K562 (cell line): ENCODE measurements around the gene IL31. TPM values are rescaled to one million over a fixed set of nuclear protein-coding genes. Genes with fewer than 3 reads are reported as not detected.

Experiments
- ATAC-seq: fragments of 200-7000 bp; cut with Tn5 transposase; 3 replicates; pipeline ENCODE4 v1.9.1; 2020; ENCODE audit warnings: moderate library complexity
- BruUV-seq: library from RNA; stranded (reverse); fragments of 400-500 nt; replicated peaks from 2 replicates; lab custom pipeline; 2021; lab: Mats Ljungman, UMichigan
- CTCF ChIA-PET: fragments of 300-600 bp; formaldehyde crosslinking; extraction: SDS; loops from one replicate; lab custom pipeline; 2021; ENCODE audit warnings: low intra/inter-chr PET ratio; lab: Yijun Ruan, JAX
- POLR2A ChIA-PET: fragments of 300-600, 350-650 bp; sonication (Branson Sonifier 250); formaldehyde crosslinking; extraction: SDS; loops from one replicate; lab custom pipeline; 2021; ENCODE audit warnings: antibody characterized with exemption, inconsistent platforms; lab: Yijun Ruan, JAX
- DNase-seq, 4 experiments: peaks; one replicate each; pipeline versions ENCODE4 v3.0.0 to v3.0.0-alpha.2; 2011 to 2018; ENCODE audit warnings: low spot score in 3 of 4, mixed read lengths in 3 of 4; ENCODE audit errors: extremely low read depth in 1 of 4
- FAIRE-seq: peaks from 2 replicates; lab custom pipeline; 2011; peaks lifted over from hg19 to GRCh38; lab: Jason Lieb, UNC
- H2AFZ ChIP-seq: 2 replicates; pipeline ENCODE4 v1.6.0; 2011; ENCODE audit warnings: low read depth, low read length, control low read depth, inconsistent platforms
- H3K27ac ChIP-seq: fragments of 200-600 bp; 3 replicates; pipeline ENCODE4 v1.8.0; 2011; ENCODE audit warnings: low read depth, mild to moderate bottlenecking, control low read depth, inconsistent platforms, low read length, moderate library complexity, mixed read lengths; ENCODE audit errors: extremely low read depth
- H3K27me3 ChIP-seq, 2 experiments: fragments of 300-600 bp in 1 of 2; 2 replicates in 1 of 2; 3 replicates in 1 of 2; pipeline versions ENCODE4 v1.6.0 to v1.8.0; 2011; ENCODE audit warnings: inconsistent platforms in 2 of 2, low read length in 2 of 2, mild to moderate bottlenecking in 1 of 2, mixed read lengths in 1 of 2, moderate library complexity in 1 of 2; ENCODE audit not compliant: control insufficient read depth in 2 of 2, insufficient read depth in 2 of 2
- H3K36me3 ChIP-seq: fragments of 300-600 bp; 3 replicates; pipeline ENCODE4 v1.8.0; 2011; ENCODE audit warnings: mild to moderate bottlenecking, low read length, inconsistent platforms; ENCODE audit not compliant: control insufficient read depth, insufficient read depth
- H3K4me1 ChIP-seq, 2 experiments: fragments of 200-600 bp in 1 of 2; replicated peaks in 1 of 2; 2 replicates in 1 of 2; 3 replicates in 1 of 2; pipeline versions ENCODE4 v1.5.1 to v1.8.0; 2011; ENCODE audit warnings: inconsistent platforms in 2 of 2, low read length in 2 of 2, mild to moderate bottlenecking in 1 of 2, mixed read lengths in 1 of 2, moderate library complexity in 1 of 2; ENCODE audit not compliant: control insufficient read depth in 2 of 2, insufficient read depth in 2 of 2
- H3K4me2 ChIP-seq: 2 replicates; pipeline ENCODE4 v1.6.1; 2011; ENCODE audit warnings: low read length, control low read depth, inconsistent platforms, mixed read lengths; ENCODE audit not compliant: insufficient read depth
- H3K4me3 ChIP-seq: fragments of 200-600 bp; sonication (generic), shearing (Covaris generic); 2 replicates; pipeline ENCODE4 v1.5.1; 2016; ENCODE audit warnings: control low read depth, inconsistent platforms
- H3K79me2 ChIP-seq: fragments of 200-600 bp; 3 replicates; pipeline ENCODE4 v1.8.0; 2011; ENCODE audit warnings: low read length, inconsistent platforms; ENCODE audit not compliant: control insufficient read depth, insufficient read depth
- H3K9ac ChIP-seq, 2 experiments: 2 replicates each; pipeline versions ENCODE4 v1.6.0 to v1.6.1; 2011; ENCODE audit warnings: low read depth in 2 of 2, low read length in 2 of 2, control low read depth in 1 of 2, inconsistent platforms in 1 of 2, mild to moderate bottlenecking in 1 of 2, mixed read lengths in 1 of 2; ENCODE audit not compliant: insufficient read depth in 1 of 2
- H3K9me1 ChIP-seq: one replicate; pipeline ENCODE4 v1.6.0; 2011; ENCODE audit warnings: inconsistent platforms, mild to moderate bottlenecking, low read length, moderate library complexity; ENCODE audit not compliant: control insufficient read depth, insufficient read depth
- H3K9me3 ChIP-seq: replicated peaks from 2 replicates; pipeline ENCODE4 v1.5.1; 2011; ENCODE audit warnings: low read depth, low read length, inconsistent platforms; ENCODE audit not compliant: control insufficient read depth, insufficient read depth
- H4K20me1 ChIP-seq: replicated peaks from 2 replicates; pipeline ENCODE4 v1.6.1; 2011; ENCODE audit warnings: low read length, inconsistent platforms, mixed read lengths; ENCODE audit not compliant: control insufficient read depth, insufficient read depth
- CBFB ChIP-seq: sonication (generic); formaldehyde crosslinking; IDR thresholded peaks from 2 replicates; pipeline ENCODE4 v1.4.0; 2020; ENCODE audit warnings: mild to moderate bottlenecking, missing genetic modification reagents
- DNMT1 ChIP-seq: fragments of 450-650 bp; IDR thresholded peaks from 2 replicates; pipeline ENCODE4 v1.6.1; 2016; ENCODE audit warnings: antibody characterized with exemption, mild to moderate bottlenecking
- ESRRA ChIP-seq: fragments of 450-650 bp; IDR thresholded peaks from 2 replicates; pipeline ENCODE4 v1.6.1; 2014; ENCODE audit warnings: low read depth, mild to moderate bottlenecking, moderate library complexity, borderline replicate concordance
- ESRRB ChIP-seq: fragments of 250-450 bp; sonication (Bioruptor Pico); IDR thresholded peaks from 2 replicates; pipeline ENCODE4 v1.5.0; 2020; ENCODE audit warnings: mild to moderate bottlenecking, moderate library complexity, borderline replicate concordance
- HNRNPUL1 ChIP-seq: fragments of 200-400 bp; formaldehyde crosslinking; IDR thresholded peaks from 2 replicates; pipeline ENCODE4 v1.6.1; 2017; ENCODE audit warnings: low read length
- MAFF ChIP-seq: IDR thresholded peaks from 2 replicates; pipeline ENCODE4 v1.6.1; 2012; ENCODE audit warnings: low read length, improper control_type of control experiment
- MCM3 ChIP-seq: fragments of 450-650 bp; IDR thresholded peaks from 2 replicates; pipeline ENCODE4 v1.6.1; 2016
- MCM5 ChIP-seq: fragments of 450-650 bp; IDR thresholded peaks from 2 replicates; pipeline ENCODE4 v1.6.1; 2016; ENCODE audit warnings: low read depth
- MYC ChIP-seq, 2 experiments: fragments of 250-450 bp in 1 of 2; sonication (Bioruptor Pico) in 1 of 2; IDR thresholded peaks; 2 replicates each; pipeline versions ENCODE4 v1.5.1 to v1.6.1; 2012 to 2021; ENCODE audit warnings: low read depth in 2 of 2, borderline replicate concordance in 1 of 2, improper control_type of control experiment in 1 of 2, low read length in 1 of 2, mild to moderate bottlenecking in 1 of 2, moderate library complexity in 1 of 2
- SMARCA5 ChIP-seq: fragments of 450-650 bp; IDR thresholded peaks from 2 replicates; pipeline ENCODE4 v1.6.1; 2016
- TAF1 ChIP-seq: IDR thresholded peaks from 2 replicates; pipeline ENCODE4 v1.6.1; 2011; ENCODE audit warnings: mild to moderate bottlenecking, low read length, moderate library complexity; ENCODE audit not compliant: insufficient read depth, control insufficient read depth, severe bottlenecking; ENCODE audit errors: extremely low read depth
- ZNF165 ChIP-seq: fragments of 250-450 bp; sonication (Bioruptor Pico); IDR thresholded peaks from 2 replicates; pipeline ENCODE4 v1.4.0; 2020; ENCODE audit warnings: borderline replicate concordance
- ZNF253 ChIP-seq: fragments of 250-450 bp; sonication (Bioruptor Pico); conservative IDR thresholded peaks from 2 replicates; pipeline ENCODE4 v1.6.1; 2021; ENCODE audit warnings: mild to moderate bottlenecking
- ZNF347 ChIP-seq: fragments of 450-650 bp; formaldehyde crosslinking; IDR thresholded peaks from 2 replicates; pipeline ENCODE4 v1.4.0; 2020; ENCODE audit warnings: low read depth, mild to moderate bottlenecking, moderate library complexity
- ZNF384 ChIP-seq: IDR thresholded peaks from 2 replicates; pipeline ENCODE4 v1.6.1; 2012; ENCODE audit warnings: low read depth, low read length, improper control_type of control experiment
- ZNF77 ChIP-seq: fragments of 250-450 bp; sonication (Bioruptor Pico); IDR thresholded peaks from 2 replicates; pipeline ENCODE4 v1.5.0; 2020
- WGBS: fragments of 100-300 bp; shearing (Covaris generic); methylation state at CpG from one replicate; pipeline ENCODE4 v1.1.6; 2016; ENCODE audit warnings: low coverage, mixed read lengths; ENCODE audit not compliant: insufficient coverage; ENCODE audit errors: missing lambda C conversion rate; 5-methylcytosine and 5-hydroxymethylcytosine counted together
- in situ Hi-C: fragments of 300-500 bp; cut with MboI; formaldehyde crosslinking; loops from 4 replicates; pipeline ENCODE4 v1.15.0; 2018; ENCODE audit warnings: inconsistent platforms, mixed read lengths
- intact Hi-C: fragments of 100-400 bp; cut with micrococcal nuclease; formaldehyde crosslinking; loops from 2 replicates; pipeline ENCODE4 v1.14.2; 2022
- polyA plus RNA-seq, 8 experiments: library from polyadenylated mRNA; depleted of rRNA in 4 of 8; stranded (reverse) in 5 of 8; unstranded in 3 of 8; fragments of >200 nt; fragmentation: Nextera tagmentation in 2 of 8; fragmentation: Illumina TruSeq in 1 of 8; extraction: Ambion mirVana in 2 of 8; extraction: Trizol in 1 of 8; gene quantifications; 2 replicates each; pipeline versions ENCODE4 v1.2.1 to v1.2.3, GENCODE V29; 2011 to 2014; ENCODE audit warnings: inconsistent platforms in 1 of 8, missing spikeins in 1 of 8
- total RNA-seq, 7 experiments: library from RNA; depleted of rRNA in 6 of 7; stranded (reverse); fragments of >200 nt in 6 of 7; fragmentation: Illumina TruSeq in 2 of 7; extraction: Trizol in 2 of 7; gene quantifications; 2 replicates each; pipeline versions ENCODE4 v1.2.1 to v1.2.3, GENCODE V29; 2011 to 2021; ENCODE audit warnings: low replicate concordance in 1 of 7
- TF ChIP-seq, protein P1 (sequence below): fragments of 200-800 bp; sonication (Bioruptor generic); IDR thresholded peaks from 2 replicates; pipeline ENCODE4 v1.6.1; 2017; ENCODE audit warnings: missing genetic modification characterization, missing compliant biosample characterization

The IL31 gene
- total and polyA plus RNA-seq, 9 of the 15 experiments (the other 6 are each of a cell fraction or from before 2014, with no cell fraction given) = not detected

- BruUV-seq = no TSS peak
- POLR2A ChIA-PET = interaction anchor here (0.7 to 1.6 kb wide), 3 partner anchors 8 to 116 kb away, joined by 3 read pairs; no protein-coding TSS in a partner anchor
- no peaks in the 10 kb centered on the region for H3K79me2 ChIP-seq
- no peaks in the 10 kb centered on the region for H3K27me3 ChIP-seq
- WGBS = 90% methylated on average over 8 of the region's 8 CpGs
- H3K9ac ChIP-seq = no peak overlapping the region
- FAIRE-seq (no peak), ATAC-seq (no peak), DNase-seq (no peak)
- no peak overlapping the region for H3K4me3 ChIP-seq
- intact Hi-C loops (no loop called here), in situ Hi-C loops (no loop called here)
- H3K4me2 ChIP-seq = no peak overlapping the region
- TF ChIP-seq TAF1 (no peak), ZNF165 (CRISPR knock-in tag) (no peak), DNMT1 (no peak), ZNF347 (CRISPR knock-in tag) (no peak), ESRRB (CRISPR knock-in tag) (no peak), MYC (IDR thresholded peaks at IDR 0.05; ENCODE audit: low read depth, low read length) (no peak), MYC (CRISPR knock-in tag; IDR thresholded peaks at IDR 0.05; ENCODE audit: borderline replicate concordance, low read depth) (no peak), SMARCA5 (no peak), MAFF (no peak), ZNF77 (CRISPR knock-in tag) (no peak), ZNF253 (CRISPR knock-in tag) (no peak), ZNF384 (no peak), HNRNPUL1 (no peak), CBFB (no peak), ESRRA (no peak), MCM5 (no peak), MCM3 (no peak)
- TF ChIP-seq, protein P1, sequence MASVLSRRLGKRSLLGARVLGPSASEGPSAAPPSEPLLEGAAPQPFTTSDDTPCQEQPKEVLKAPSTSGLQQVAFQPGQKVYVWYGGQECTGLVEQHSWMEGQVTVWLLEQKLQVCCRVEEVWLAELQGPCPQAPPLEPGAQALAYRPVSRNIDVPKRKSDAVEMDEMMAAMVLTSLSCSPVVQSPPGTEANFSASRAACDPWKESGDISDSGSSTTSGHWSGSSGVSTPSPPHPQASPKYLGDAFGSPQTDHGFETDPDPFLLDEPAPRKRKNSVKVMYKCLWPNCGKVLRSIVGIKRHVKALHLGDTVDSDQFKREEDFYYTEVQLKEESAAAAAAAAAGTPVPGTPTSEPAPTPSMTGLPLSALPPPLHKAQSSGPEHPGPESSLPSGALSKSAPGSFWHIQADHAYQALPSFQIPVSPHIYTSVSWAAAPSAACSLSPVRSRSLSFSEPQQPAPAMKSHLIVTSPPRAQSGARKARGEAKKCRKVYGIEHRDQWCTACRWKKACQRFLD (CRISPR knock-in tag) = no peak
- H3K27ac ChIP-seq = no peak overlapping the region
- H2AFZ ChIP-seq = no peak overlapping the region
- H3K36me3 ChIP-seq = peaks cover 84% of the 10 kb centered on the region
- H3K9me1 ChIP-seq = no peaks in the 10 kb centered on the region
- CTCF ChIA-PET = no interaction called here
- H3K4me1 ChIP-seq = peaks cover 0 to 24% of the 10 kb centered on the region in 2 experiments; a peak in 1 of 5 replicates
- peaks cover 18% of the 10 kb centered on the region for H4K20me1 ChIP-seq
- no peaks in the 10 kb centered on the region for H3K9me3 ChIP-seq
These were observed 34.1 kb downstream of the IL31 start for GRCh38 chr12:122139941-122140340.
